Naive thymus-derived CD4-positive, alpha-beta T cell (primary cell): ENCODE measurements around the gene AIP. TPM values are rescaled to one million over a fixed set of nuclear protein-coding genes. Genes with fewer than 3 reads are reported as not detected.
"Not testable (repeated sequence)": the region's sequence is repeated elsewhere in the genome, so short reads cannot be mapped to it uniquely, and the experiment has no call there.

Experiments used
- ATAC-seq: fragments of 150-1000 bp; cut with Tn5 transposase; 2 replicates; pipeline ENCODE4 v1.10.0; 2021; ENCODE audit warnings: mild to moderate bottlenecking, moderate library complexity
- CTCF ChIA-PET: fragments of 350-600 bp; sonication (Branson Sonifier 250); formaldehyde crosslinking; loops from one replicate; lab custom pipeline; 2021; ENCODE audit warnings: antibody characterized with exemption; lab: Charles Lee
- POLR2A ChIA-PET: fragments of 350-600 bp; sonication (Branson Sonifier 250); formaldehyde crosslinking; loops from one replicate; lab custom pipeline; 2021; ENCODE audit warnings: antibody characterized with exemption, inconsistent platforms; lab: Charles Lee
- DNase-seq, 9 donors: peaks; one replicate each; pipeline versions ENCODE4 v3.0.0 to v3.0.0-alpha.2; 2020 to 2022; ENCODE audit warnings: mixed read lengths in 1 of 9
- H3K27ac ChIP-seq: one replicate; pipeline ENCODE4 v1.7.0; 2013; ENCODE audit warnings: mild to moderate bottlenecking, low read depth, low read length, moderate library complexity
- H3K27me3 ChIP-seq, 2 donors: one replicate each; pipeline ENCODE4 v1.7.0; 2013; ENCODE audit warnings: low read length in 2 of 2, mild to moderate bottlenecking in 2 of 2, moderate library complexity in 2 of 2; ENCODE audit not compliant: control insufficient read depth in 2 of 2, insufficient read depth in 2 of 2
- H3K36me3 ChIP-seq, 3 experiments: 1 replicate in 2 of 3; 2 replicates in 1 of 3; pipeline ENCODE4 v1.7.0; 2013; ENCODE audit warnings: low read length in 3 of 3, mild to moderate bottlenecking in 3 of 3, moderate library complexity in 1 of 3; ENCODE audit not compliant: insufficient read depth in 3 of 3, control insufficient read depth in 2 of 3
- H3K4me1 ChIP-seq, 2 donors: one replicate each; pipeline ENCODE4 v1.7.0; 2013; ENCODE audit warnings: low read length in 2 of 2, mild to moderate bottlenecking in 2 of 2, moderate library complexity in 1 of 2; ENCODE audit not compliant: control insufficient read depth in 2 of 2, insufficient read depth in 2 of 2
- H3K4me3 ChIP-seq: 2 replicates; pipeline ENCODE4 v1.7.0; 2013; ENCODE audit warnings: mild to moderate bottlenecking, low read length
- H3K9me3 ChIP-seq, 3 experiments: 1 replicate in 2 of 3; 2 replicates in 1 of 3; pipeline ENCODE4 v1.7.0; 2013; ENCODE audit warnings: low read length in 3 of 3; ENCODE audit not compliant: control insufficient read depth in 2 of 3
- H3K27ac Mint-ChIP-seq, 9 donors: one replicate each; pipeline ENCODE4 v1.8.0; 2020 to 2022; ENCODE audit warnings: mixed read lengths in 9 of 9, mild to moderate bottlenecking in 8 of 9, moderate library complexity in 5 of 9, inconsistent platforms in 2 of 9
- H3K27me3 Mint-ChIP-seq, 5 donors: one replicate each; pipeline ENCODE4 v1.8.0; 2021 to 2022; ENCODE audit warnings: mixed read lengths in 5 of 5, mild to moderate bottlenecking in 1 of 5
- H3K36me3 Mint-ChIP-seq, 5 donors: one replicate each; pipeline ENCODE4 v1.8.0; 2020 to 2022; ENCODE audit warnings: mixed read lengths in 5 of 5, mild to moderate bottlenecking in 3 of 5, inconsistent platforms in 1 of 5
- H3K4me1 Mint-ChIP-seq, 7 donors: one replicate each; pipeline ENCODE4 v1.8.0; 2020 to 2022; ENCODE audit warnings: mixed read lengths in 7 of 7, mild to moderate bottlenecking in 3 of 7, inconsistent platforms in 1 of 7
- H3K4me3 Mint-ChIP-seq, 10 donors: one replicate each; pipeline ENCODE4 v1.8.0; 2020 to 2022; ENCODE audit warnings: mild to moderate bottlenecking in 10 of 10, mixed read lengths in 10 of 10, moderate library complexity in 6 of 10, inconsistent platforms in 2 of 10
- H3K9me3 Mint-ChIP-seq, 11 donors: one replicate each; pipeline ENCODE4 v1.8.0; 2020 to 2022; ENCODE audit warnings: mixed read lengths in 11 of 11, mild to moderate bottlenecking in 4 of 11, inconsistent platforms in 1 of 11, moderate library complexity in 1 of 11
- intact Hi-C, 2 donors: fragments of 100-400 bp; cut with micrococcal nuclease; formaldehyde crosslinking; loops; one replicate each; pipeline ENCODE4 v1.15.1; 2023
- polyA plus RNA-seq, 2 donors: library from polyadenylated mRNA; unstranded; fragments of 300-500 nt; fragmentation: Illumina TruSeq; gene quantifications; one replicate each; pipeline ENCODE4 v1.2.3, GENCODE V29; 2021
- total RNA-seq, 6 experiments: library from RNA in 5 of 6; stranded (reverse) in 5 of 6; gene quantifications; 1 replicate in 5 of 6; 2 replicates in 1 of 6; pipeline ENCODE4 v1.2.3 and lab custom pipeline; 2021 to 2026

The AIP gene
- total and polyA plus RNA-seq, 7 experiments from 2014 or later: 107 to 205 (median 137) TPM

GRCh38 chr11:67468759-67469507 is 13.9 kb upstream of the AIP start, which contains the start of gene TMEM134:
Gene TMEM134 (minus strand): TSS chr11:67469251. CDS start chr11:67469192, 59 bp downstream.
- peak; percentile 82 to 95 (median 89) for DNase-seq
- peak within 1 kb of the TSS; percentile 74 for H3K4me3 ChIP-seq
- ChIA-PET POLR2A (interaction anchor here (0.6 to 18.3 kb wide), 21 partner anchors 9 to 229 kb away, joined by 3 to 230 read pairs (median 11); partner anchors contain the start of genes AIP, CABP4, CARNS1 and CORO1B), CTCF (interaction anchor here (0.7 to 2.8 kb wide), 13 partner anchors 13 to 82 kb away, joined by 3 to 11 read pairs (median 6); partner anchors contain the start of genes AIP, PPP1CA, PTPRCAP and TBC1D10C)
- Mint-ChIP-seq H3K36me3 (peaks cover 0 to 9% (median 0%) of the 10 kb centered on the region in 5 donors), H3K9me3 (no peaks in the 10 kb centered on the region), H3K27me3 (peaks cover 0 to 6% (median 0%) of the 10 kb centered on the region in 5 donors), H3K4me1 (peaks cover 23 to 44% (median 29%) of the 10 kb centered on the region in 7 donors), H3K27ac (peak within 1 kb of the TSS; percentile 79 to 97 (median 88)), H3K4me3 (peak within 1 kb of the TSS; percentile 87 to 95 (median 90))
- H3K9me3 ChIP-seq: no peaks in the 10 kb centered on the region
- no peaks in the 10 kb centered on the region for H3K27me3 ChIP-seq
- peaks cover 0 to 4% (median 0%) of the 10 kb centered on the region in 3 experiments for H3K36me3 ChIP-seq
- H3K27ac ChIP-seq: peak within 1 kb of the TSS; percentile 94
- ATAC-seq: peak; percentile 92
- H3K4me1 ChIP-seq: peaks cover 19 to 39% of the 10 kb centered on the region in 2 donors
- intact Hi-C loops: loop anchor here (1.0 kb wide), 14 partner anchors 13 to 230 kb away; partner anchors contain the start of genes PPP1CA (in 2 of the 2), PTPRCAP (in 2 of the 2), RPS6KB2 (in 2 of the 2) and AIP (in 1 of the 2)

GRCh38 chr11:67469508-67469811 is 13.4 kb upstream of the AIP start:
- Histone ChIP-seq H3K4me1 (peaks cover 14 to 33% of the 10 kb centered on the region in 2 donors), H3K27ac (peak overlapping the region; percentile 94), H3K4me3 (peak overlapping the region; percentile 67), H3K9me3 (no peaks in the 10 kb centered on the region), H3K36me3 (peaks cover 0 to 4% (median 0%) of the 10 kb centered on the region in 3 experiments), H3K27me3 (no peaks in the 10 kb centered on the region)
- Mint-ChIP-seq H3K27ac (peak overlapping the region; percentile 28 to 93 (median 88)), H3K4me3 (peak overlapping the region; percentile 72 to 92 (median 84)), H3K9me3 (no peaks in the 10 kb centered on the region), H3K4me1 (peaks cover 23 to 39% (median 29%) of the 10 kb centered on the region in 7 donors), H3K36me3 (peaks cover 0 to 9% (median 0%) of the 10 kb centered on the region in 5 donors), H3K27me3 (peaks cover 0 to 7% (median 0%) of the 10 kb centered on the region in 5 donors)
- POLR2A ChIA-PET: interaction anchor here (1.1 to 18.3 kb wide), 12 partner anchors 10 to 78 kb away, joined by 3 to 230 read pairs (median 56); partner anchors contain the start of genes AIP, CARNS1, CORO1B and GPR152
- DNase-seq (no peak), ATAC-seq (no peak)
- CTCF ChIA-PET: interaction anchor here (0.7 to 2.8 kb wide), 6 partner anchors 15 to 68 kb away, joined by 3 to 11 read pairs (median 6); partner anchors contain the start of genes PPP1CA and PTPRCAP
- intact Hi-C loops: loop anchor here (1.0 kb wide), 14 partner anchors 13 to 230 kb away; partner anchors contain the start of genes PPP1CA (in 2 of the 2), PTPRCAP (in 2 of the 2), RPS6KB2 (in 2 of the 2) and AIP (in 1 of the 2)

- Histone ChIP-seq H3K27me3 (no peaks in the 10 kb centered on the region), H3K36me3 (peaks cover 0 to 4% (median 0%) of the 10 kb centered on the region in 3 experiments), H3K4me3 (no peak overlapping the region), H3K27ac (no peak overlapping the region), H3K9me3 (no peaks in the 10 kb centered on the region), H3K4me1 (peaks cover 8 to 29% of the 10 kb centered on the region in 2 donors)
- intact Hi-C loops: no loop called here
- POLR2A ChIA-PET: interaction anchor here (1.1 to 18.3 kb wide), 8 partner anchors 14 to 68 kb away, joined by 3 to 230 read pairs (median 138); partner anchors contain the start of genes AIP, CARNS1, CORO1B and GPR152
- peaks cover 0 to 10% (median 0%) of the 10 kb centered on the region in 5 donors for H3K27me3 Mint-ChIP-seq
- H3K9me3 Mint-ChIP-seq: no peaks in the 10 kb centered on the region
- H3K4me3 Mint-ChIP-seq: peak overlapping the region in 5 of 10 donors; percentile 87 to 92 (median 91)
- H3K4me1 Mint-ChIP-seq: peaks cover 19 to 35% (median 23%) of the 10 kb centered on the region in 7 donors
- H3K36me3 Mint-ChIP-seq: peaks cover 0 to 3% (median 0%) of the 10 kb centered on the region in 5 donors
- ATAC-seq (no peak), DNase-seq (no peak)
- H3K27ac Mint-ChIP-seq: peak overlapping the region in 4 of 9 donors; percentile 5 to 88 (median 48)
- CTCF ChIA-PET: interaction anchor here (0.6 to 1.6 kb wide), 5 partner anchors 26 to 125 kb away, joined by 3 to 6 read pairs (median 3); partner anchors contain the start of gene PPP1CA
These were observed 12.4 kb upstream of the AIP start for GRCh38 chr11:67470337-67471002.

- CTCF ChIA-PET: interaction anchor here (1.0 kb wide), 1 partner anchor 38 kb away, joined by 4 read pairs; no protein-coding TSS in a partner anchor
- Histone ChIP-seq H3K27ac (no peak overlapping the region), H3K27me3 (no peaks in the 10 kb centered on the region), H3K36me3 (peaks cover 0 to 4% (median 0%) of the 10 kb centered on the region in 3 experiments), H3K4me3 (no peak overlapping the region), H3K9me3 (no peaks in the 10 kb centered on the region), H3K4me1 (peaks cover 7 to 12% of the 10 kb centered on the region in 2 donors)
- ATAC-seq: no peak
- no peaks in the 10 kb centered on the region for H3K36me3 Mint-ChIP-seq
- POLR2A ChIA-PET: interaction anchor here (0.6 to 11.2 kb wide), 6 partner anchors 10 to 181 kb away, joined by 3 to 207 read pairs (median 6); partner anchors contain the start of genes AIP, CARNS1, PPP1CA and PTPRCAP
- no peak overlapping the region for H3K4me3 Mint-ChIP-seq
- peaks cover 0 to 17% (median 0%) of the 10 kb centered on the region in 5 donors for H3K27me3 Mint-ChIP-seq
- no peak for DNase-seq
- intact Hi-C loops: no loop called here
- no peaks in the 10 kb centered on the region for H3K9me3 Mint-ChIP-seq
- H3K4me1 Mint-ChIP-seq: peaks cover 5 to 17% (median 8%) of the 10 kb centered on the region in 7 donors
- H3K27ac Mint-ChIP-seq: no peak overlapping the region
These were observed 9.9 kb upstream of the AIP start for GRCh38 chr11:67472882-67473281.

GRCh38 chr11:67476692-67477091 is 6.1 kb upstream of the AIP start:
- H3K27me3 Mint-ChIP-seq: peaks cover 0 to 17% (median 0%) of the 10 kb centered on the region in 5 donors
- ATAC-seq, H3K4me1 Mint-ChIP-seq: not testable (repeated sequence)

More at GRCh38 chr11:67476692-67477091, 6.1 kb upstream of the AIP start:
- H3K4me3 Mint-ChIP-seq, DNase-seq, intact Hi-C loops, H3K4me3 ChIP-seq, H3K9me3 Mint-ChIP-seq, H3K4me1 ChIP-seq, H3K27ac ChIP-seq, H3K36me3 Mint-ChIP-seq, H3K36me3 ChIP-seq, H3K9me3 ChIP-seq, H3K27me3 ChIP-seq, H3K27ac Mint-ChIP-seq: not testable (repeated sequence)
- CTCF ChIA-PET: interaction anchor here (0.6 to 1.7 kb wide), 2 partner anchors 94 to 132 kb away, joined by 3 to 5 read pairs; no protein-coding TSS in a partner anchor
- POLR2A ChIA-PET: interaction anchor here (0.6 to 1.5 kb wide), 8 partner anchors 8 to 84 kb away, joined by 3 to 5 read pairs (median 4); no protein-coding TSS in a partner anchor
